Keratinocyte (primary cell): ENCODE results near the gene KRTAP1-4. TPM values are rescaled to one million over a fixed set of nuclear protein-coding genes. Genes with fewer than 3 reads are reported as not detected.

Experiments
- DNase-seq: peaks from one replicate; pipeline ENCODE4 v3.0.0-alpha.2; 2011; ENCODE audit warnings: low read depth, missing footprints, low spot score
- FAIRE-seq: peaks from 2 replicates; lab custom pipeline; 2011; peaks lifted over from hg19 to GRCh38; lab: Jason Lieb, UNC
- H2AFZ ChIP-seq: 2 replicates; pipeline ENCODE4 v1.6.0; 2012; ENCODE audit warnings: low read length, control low read depth, inconsistent platforms; ENCODE audit not compliant: control insufficient read depth
- H3K27ac ChIP-seq: 2 replicates; pipeline ENCODE4 v1.5.1; 2011; ENCODE audit warnings: low read length; ENCODE audit not compliant: control insufficient read depth, insufficient read depth
- H3K27me3 ChIP-seq: 3 replicates; pipeline ENCODE4 v1.6.0; 2011; ENCODE audit warnings: low read length; ENCODE audit not compliant: control insufficient read depth, insufficient read depth; ENCODE audit errors: extremely low read depth
- H3K36me3 ChIP-seq, 2 experiments: 2 replicates in 1 of 2; 3 replicates in 1 of 2; pipeline ENCODE4 v1.5.1; 2011; ENCODE audit warnings: low read length in 2 of 2, mild to moderate bottlenecking in 1 of 2; ENCODE audit not compliant: control insufficient read depth in 2 of 2, insufficient read depth in 2 of 2; ENCODE audit errors: extremely low read depth in 1 of 2
- H3K4me1 ChIP-seq: 3 replicates; pipeline ENCODE4 v1.5.1; 2011; ENCODE audit warnings: low read length; ENCODE audit not compliant: control insufficient read depth, insufficient read depth; ENCODE audit errors: extremely low read depth
- H3K4me2 ChIP-seq: 3 replicates; pipeline ENCODE4 v1.6.0; 2011; ENCODE audit warnings: low read depth, low read length; ENCODE audit not compliant: control insufficient read depth, insufficient read depth; ENCODE audit errors: extremely low read depth
- H3K4me3 ChIP-seq, 3 experiments: fragments of 200-600 bp in 1 of 3; sonication (generic) in 1 of 3; 2 replicates in 2 of 3; 3 replicates in 1 of 3; pipeline ENCODE4 v1.5.1; 2011 to 2016; ENCODE audit warnings: low read length in 3 of 3, mild to moderate bottlenecking in 3 of 3, control low read depth in 2 of 3, inconsistent platforms in 1 of 3, low read depth in 1 of 3, mixed read lengths in 1 of 3, mixed run types in 1 of 3, moderate library complexity in 1 of 3; ENCODE audit not compliant: control insufficient read depth in 2 of 3, insufficient read depth in 2 of 3; ENCODE audit errors: extremely low read depth in 1 of 3
- H3K79me2 ChIP-seq: 2 replicates; pipeline ENCODE4 v1.6.0; 2012; ENCODE audit warnings: low read length; ENCODE audit not compliant: control insufficient read depth, insufficient read depth
- H3K9ac ChIP-seq: 3 replicates; pipeline ENCODE4 v1.6.0; 2011; ENCODE audit warnings: low read length; ENCODE audit not compliant: control insufficient read depth, insufficient read depth; ENCODE audit errors: extremely low read depth
- H3K9me1 ChIP-seq: 3 replicates; pipeline ENCODE4 v1.6.0; 2011; ENCODE audit warnings: low read length; ENCODE audit not compliant: control insufficient read depth, insufficient read depth; ENCODE audit errors: extremely low read depth
- H3K9me3 ChIP-seq: 2 replicates; pipeline ENCODE4 v1.5.1; 2012; ENCODE audit warnings: low read depth, low read length; ENCODE audit not compliant: control insufficient read depth
- H4K20me1 ChIP-seq: 3 replicates; pipeline ENCODE4 v1.6.0; 2011; ENCODE audit warnings: low read length; ENCODE audit not compliant: control insufficient read depth, insufficient read depth; ENCODE audit errors: extremely low read depth
- CTCF ChIP-seq, 3 experiments: IDR thresholded peaks in 1 of 3; conservative IDR thresholded peaks in 1 of 3; optimal IDR thresholded peaks in 1 of 3; 2 replicates in 2 of 3; 3 replicates in 1 of 3; pipeline versions ENCODE3 to v1.5.1; 2011; ENCODE audit warnings: low read length in 3 of 3, mild to moderate bottlenecking in 3 of 3, moderate library complexity in 2 of 3, control low read depth in 1 of 3, inconsistent platforms in 1 of 3; ENCODE audit not compliant: insufficient read depth in 2 of 3; ENCODE audit errors: extremely low read depth in 1 of 3
- EZH2 ChIP-seq: IDR thresholded peaks from one replicate; pipeline ENCODE4 v1.6.1; 2012; ENCODE audit warnings: inconsistent platforms, mild to moderate bottlenecking, low read length, moderate library complexity
- dilution Hi-C: fragments of 300-500 bp; cut with MboI; formaldehyde crosslinking; loops from one replicate; pipeline ENCODE4 v1.7.0; 2020; ENCODE audit warnings: low sequenced_read_pairs; ENCODE audit not compliant: extremely low pct_ligation_motif_present
- polyA plus RNA-seq, 5 experiments: library from polyadenylated mRNA; depleted of rRNA in 3 of 5; stranded (reverse) in 3 of 5; stranded (forward) in 1 of 5; unstranded in 1 of 5; fragments of >200 nt; gene quantifications; 1 replicate in 1 of 5; 2 replicates in 3 of 5; 3 replicates in 1 of 5; pipeline versions ENCODE4 v1.2.1 to v1.2.3, GENCODE V29; 2011 to 2012; ENCODE audit warnings: missing spikeins in 2 of 5, low read depth in 1 of 5, low replicate concordance in 1 of 5

The KRTAP1-4 gene
- polyA plus RNA-seq, 1 donor (not counting 4 experiments of a cell fraction or from before 2014, with no cell fraction given) = not detected

GRCh38 chr17:41020336-41020735 is 9.7 kb downstream of the KRTAP1-4 start:
- DNase-seq (no peak), FAIRE-seq (no peak)
- no peak overlapping the region for H2AFZ ChIP-seq
- no peaks in the 10 kb centered on the region for H4K20me1 ChIP-seq
- H3K36me3 ChIP-seq = no peaks in the 10 kb centered on the region
- H3K9ac ChIP-seq = no peak overlapping the region
- H3K4me1 ChIP-seq = no peaks in the 10 kb centered on the region
- no peak for TF ChIP-seq CTCF (optimal IDR thresholded peaks at IDR 0.05 in 1 of 3, IDR thresholded peaks at IDR 0.05 in 1 of 3, conservative IDR thresholded peaks at IDR 0.05 in 1 of 3; ENCODE audit: extremely low read depth in 1 of 3, insufficient read depth in 2 of 3, low read length in 3 of 3)
- TF ChIP-seq EZH2 = no peak
- dilution Hi-C loops = no loop called here
- no peaks in the 10 kb centered on the region for H3K79me2 ChIP-seq
- no peak overlapping the region for H3K27ac ChIP-seq
- H3K9me1 ChIP-seq = no peaks in the 10 kb centered on the region
- H3K4me3 ChIP-seq = no peak overlapping the region
- no peak overlapping the region for H3K4me2 ChIP-seq
- H3K9me3 ChIP-seq = no peaks in the 10 kb centered on the region
- no peaks in the 10 kb centered on the region for H3K27me3 ChIP-seq

GRCh38 chr17:41019415-41019814 is 10.6 kb downstream of the KRTAP1-4 start:
- dilution Hi-C loops = no loop called here

More at GRCh38 chr17:41019415-41019814, 10.6 kb downstream of the KRTAP1-4 start:
- FAIRE-seq (no peak), DNase-seq (no peak)
- no peak overlapping the region for H3K27ac ChIP-seq
- no peaks in the 10 kb centered on the region for H3K9me1 ChIP-seq
- H3K4me1 ChIP-seq = no peaks in the 10 kb centered on the region
- no peak overlapping the region for H3K4me2 ChIP-seq
- H3K9ac ChIP-seq = no peak overlapping the region
- H3K36me3 ChIP-seq = no peaks in the 10 kb centered on the region
- no peak overlapping the region for H3K4me3 ChIP-seq
- no peaks in the 10 kb centered on the region for H3K9me3 ChIP-seq
- H3K79me2 ChIP-seq = no peaks in the 10 kb centered on the region
- H4K20me1 ChIP-seq = no peaks in the 10 kb centered on the region
- no peak for TF ChIP-seq EZH2
- TF ChIP-seq CTCF (optimal IDR thresholded peaks at IDR 0.05 in 1 of 3, IDR thresholded peaks at IDR 0.05 in 1 of 3, conservative IDR thresholded peaks at IDR 0.05 in 1 of 3; ENCODE audit: extremely low read depth in 1 of 3, insufficient read depth in 2 of 3, low read length in 3 of 3) = no peak
- H2AFZ ChIP-seq = no peak overlapping the region
- H3K27me3 ChIP-seq = no peaks in the 10 kb centered on the region
